Progenitor cell of endocrine pancreas (in vitro differentiated cells): ENCODE results near the gene NOS1. TPM values are rescaled to one million over a fixed set of nuclear protein-coding genes. Genes with fewer than 3 reads are reported as not detected.

Source experiments
- DNase-seq: peaks from one replicate; pipeline ENCODE4 v3.0.0; 2021; ENCODE audit warnings: low spot score; ENCODE audit not compliant: unreplicated experiment
- H3K27ac Mint-ChIP-seq: 2 replicates; pipeline ENCODE4 v1.8.0; 2021; ENCODE audit warnings: mild to moderate bottlenecking, moderate library complexity, mixed read lengths
- H3K27me3 Mint-ChIP-seq: 2 replicates; pipeline ENCODE4 v1.8.0; 2021; ENCODE audit warnings: mixed read lengths
- H3K36me3 Mint-ChIP-seq: 2 replicates; pipeline ENCODE4 v1.8.0; 2022; ENCODE audit warnings: mixed read lengths; ENCODE audit not compliant: insufficient read depth
- H3K4me1 Mint-ChIP-seq: 2 replicates; pipeline ENCODE4 v1.8.0; 2021; ENCODE audit warnings: low read depth, mixed read lengths
- H3K4me3 Mint-ChIP-seq: 2 replicates; pipeline ENCODE4 v1.8.0; 2021; ENCODE audit warnings: low read depth, mild to moderate bottlenecking, moderate library complexity, mixed read lengths
- H3K9me3 Mint-ChIP-seq: 2 replicates; pipeline ENCODE4 v1.8.0; 2021; ENCODE audit warnings: low read depth, mixed read lengths
- total RNA-seq: library from RNA; stranded (reverse); gene quantifications from 2 replicates; pipeline ENCODE4 v1.2.1, GENCODE V29; 2021
- TF ChIP-seq, protein P1 (sequence below): fragments of 200-600 bp; sonication (generic); IDR thresholded peaks from one replicate; pipeline ENCODE4 v1.5.0; 2021; ENCODE audit warnings: antibody characterized with exemption, mild to moderate bottlenecking; ENCODE audit not compliant: unreplicated experiment

The NOS1 gene
- total RNA-seq, 1 donor from 2014 or later: 0.48 TPM

DNA sequence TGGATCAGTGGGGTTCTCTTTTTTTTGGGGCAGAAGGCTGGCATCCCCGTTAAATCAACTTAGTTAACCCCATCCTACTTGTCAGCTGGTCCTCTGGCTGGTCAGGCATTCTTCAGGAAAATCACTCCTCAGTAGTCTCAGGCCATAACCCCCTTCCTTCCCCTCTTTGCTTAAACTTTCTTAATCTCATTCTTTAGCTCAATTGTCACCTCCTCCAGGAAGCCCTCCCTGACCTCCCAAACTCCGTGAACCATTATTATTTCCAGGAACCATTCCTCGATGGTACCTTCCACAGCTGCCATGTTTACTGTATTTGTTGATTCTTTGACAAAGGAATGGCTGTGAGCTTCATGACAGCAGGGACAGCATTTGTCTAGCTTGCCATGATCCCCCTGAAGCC is 98.7 kb downstream of the NOS1 start:
- no peak for DNase-seq
- no peaks in the 10 kb centered on the region for H3K36me3 Mint-ChIP-seq
- TF ChIP-seq, protein P1, sequence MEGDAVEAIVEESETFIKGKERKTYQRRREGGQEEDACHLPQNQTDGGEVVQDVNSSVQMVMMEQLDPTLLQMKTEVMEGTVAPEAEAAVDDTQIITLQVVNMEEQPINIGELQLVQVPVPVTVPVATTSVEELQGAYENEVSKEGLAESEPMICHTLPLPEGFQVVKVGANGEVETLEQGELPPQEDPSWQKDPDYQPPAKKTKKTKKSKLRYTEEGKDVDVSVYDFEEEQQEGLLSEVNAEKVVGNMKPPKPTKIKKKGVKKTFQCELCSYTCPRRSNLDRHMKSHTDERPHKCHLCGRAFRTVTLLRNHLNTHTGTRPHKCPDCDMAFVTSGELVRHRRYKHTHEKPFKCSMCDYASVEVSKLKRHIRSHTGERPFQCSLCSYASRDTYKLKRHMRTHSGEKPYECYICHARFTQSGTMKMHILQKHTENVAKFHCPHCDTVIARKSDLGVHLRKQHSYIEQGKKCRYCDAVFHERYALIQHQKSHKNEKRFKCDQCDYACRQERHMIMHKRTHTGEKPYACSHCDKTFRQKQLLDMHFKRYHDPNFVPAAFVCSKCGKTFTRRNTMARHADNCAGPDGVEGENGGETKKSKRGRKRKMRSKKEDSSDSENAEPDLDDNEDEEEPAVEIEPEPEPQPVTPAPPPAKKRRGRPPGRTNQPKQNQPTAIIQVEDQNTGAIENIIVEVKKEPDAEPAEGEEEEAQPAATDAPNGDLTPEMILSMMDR: no peak
- H3K27ac Mint-ChIP-seq: no peak overlapping the region
- H3K9me3 Mint-ChIP-seq: peaks cover 4% of the 10 kb centered on the region
- H3K4me3 Mint-ChIP-seq: no peak overlapping the region
- peaks cover 30% of the 10 kb centered on the region for H3K27me3 Mint-ChIP-seq
- no peaks in the 10 kb centered on the region for H3K4me1 Mint-ChIP-seq

DNA sequence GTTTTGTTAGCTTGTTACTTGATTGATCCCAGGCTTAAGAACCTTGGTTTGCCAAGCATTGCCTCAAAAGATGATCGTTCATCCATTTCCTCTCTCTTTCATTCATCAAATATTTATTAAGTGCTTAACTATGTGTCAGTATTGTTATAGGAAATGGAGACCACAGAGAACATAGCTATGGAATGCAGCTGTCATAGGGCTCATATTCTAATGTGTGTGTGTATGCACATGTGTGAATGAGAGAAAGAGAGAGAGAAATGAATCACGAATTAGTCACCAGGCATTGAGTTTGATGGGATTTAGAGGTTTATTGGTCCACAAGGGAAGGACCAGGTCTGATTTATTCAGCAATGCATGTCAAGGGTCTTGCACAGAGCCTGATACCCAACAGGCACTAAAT is 100.2 kb downstream of the NOS1 start:
- TF ChIP-seq, protein P1: no peak
- Mint-ChIP-seq H3K9me3 (peaks cover 4% of the 10 kb centered on the region), H3K27me3 (peaks cover 26% of the 10 kb centered on the region), H3K4me1 (no peaks in the 10 kb centered on the region), H3K4me3 (no peak overlapping the region), H3K27ac (no peak overlapping the region), H3K36me3 (no peaks in the 10 kb centered on the region)
- no peak for DNase-seq

DNA sequence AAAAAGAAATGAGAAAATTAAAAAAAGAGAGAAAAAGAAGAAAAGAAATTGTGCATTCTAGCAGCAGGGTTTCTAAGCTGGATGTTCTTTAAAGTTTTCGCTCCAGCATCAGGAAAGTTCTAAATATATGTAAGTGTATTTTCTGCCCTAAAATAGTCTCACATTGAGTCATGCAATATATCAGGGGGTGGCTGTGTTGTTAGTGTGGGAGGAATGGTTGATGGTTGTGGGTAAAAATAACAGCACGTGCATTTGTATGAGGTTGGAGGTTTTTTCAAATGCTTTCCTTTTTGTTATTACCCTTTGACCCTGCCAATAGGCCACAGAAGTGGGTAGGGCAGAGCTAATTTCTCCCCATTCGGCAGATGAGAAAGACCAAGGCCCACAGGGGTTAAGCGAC is 106.0 kb downstream of the NOS1 start:
- no peak for DNase-seq
- TF ChIP-seq, protein P1: no peak

DNA sequence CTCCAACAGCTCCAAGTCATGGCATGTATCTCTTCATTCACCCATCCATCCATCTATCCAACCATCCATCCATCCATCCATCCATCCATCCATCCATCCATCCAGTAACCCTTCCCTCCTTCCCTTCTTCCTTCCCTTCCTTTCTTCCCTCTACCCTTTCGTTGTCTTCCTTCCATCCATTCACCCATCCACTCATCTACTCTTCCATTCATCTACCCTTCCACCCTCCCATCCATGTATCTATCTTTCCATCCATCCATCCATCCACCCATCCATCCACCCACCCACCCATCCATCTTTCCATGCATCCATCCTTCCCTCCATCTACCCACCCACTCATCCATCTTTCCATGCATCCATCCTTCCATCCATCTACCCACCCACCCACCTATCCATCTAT is 117.9 kb downstream of the NOS1 start:
- Mint-ChIP-seq H3K4me3 (no peak overlapping the region), H3K27ac (no peak overlapping the region), H3K9me3 (no peaks in the 10 kb centered on the region), H3K36me3 (no peaks in the 10 kb centered on the region), H3K4me1 (no peaks in the 10 kb centered on the region), H3K27me3 (peaks cover 20% of the 10 kb centered on the region)
- TF ChIP-seq, protein P1: no peak
- DNase-seq: no peak

More for the DNA sequence above, 106.0 kb downstream of the NOS1 start:
- H3K4me1 Mint-ChIP-seq: no peaks in the 10 kb centered on the region
- no peak overlapping the region for H3K27ac Mint-ChIP-seq
- no peak overlapping the region for H3K4me3 Mint-ChIP-seq
- peaks cover 4% of the 10 kb centered on the region for H3K9me3 Mint-ChIP-seq
- H3K36me3 Mint-ChIP-seq: no peaks in the 10 kb centered on the region
- peaks cover 7% of the 10 kb centered on the region for H3K27me3 Mint-ChIP-seq

DNA sequence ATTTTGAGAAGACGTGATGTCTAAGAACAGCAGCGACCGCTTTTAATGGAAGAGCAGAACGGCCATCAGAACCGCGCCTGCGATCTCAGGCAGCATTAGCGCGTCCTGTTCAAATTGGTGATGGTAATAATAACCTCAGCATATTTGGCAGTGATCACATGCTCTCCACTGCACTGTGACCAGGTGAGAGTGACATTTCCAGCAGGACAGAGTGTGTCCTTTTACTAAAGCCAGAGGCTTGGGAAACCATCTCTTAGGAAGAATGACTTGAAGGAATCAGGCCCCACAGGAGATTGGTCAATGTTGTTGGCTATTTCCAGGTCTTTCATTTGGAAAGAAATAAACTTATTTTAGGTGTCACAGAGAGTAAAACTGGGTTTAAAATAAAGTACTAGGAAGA is 119.7 kb downstream of the NOS1 start:
- no peaks in the 10 kb centered on the region for H3K4me1 Mint-ChIP-seq
- peaks cover 20% of the 10 kb centered on the region for H3K27me3 Mint-ChIP-seq
- no peaks in the 10 kb centered on the region for H3K36me3 Mint-ChIP-seq
- H3K4me3 Mint-ChIP-seq: no peak overlapping the region
- TF ChIP-seq, protein P1: no peak
- H3K27ac Mint-ChIP-seq: no peak overlapping the region
- no peaks in the 10 kb centered on the region for H3K9me3 Mint-ChIP-seq
- no peak for DNase-seq
